Measurements from ENCODE around the gene TOPBP1.
"Not testable (repeated sequence)": the region's sequence is repeated elsewhere in the genome, so short reads cannot be mapped to it uniquely, and the experiment has no call there.

The TOPBP1 gene

GRCh38 chr3:133570937-133571320 is 90.8 kb downstream of the TOPBP1 start:
- peak; percentile 26 to 62 (median 50) for DNase-seq

- DNase-seq = no peak
Measured at GRCh38 chr3:133570139-133570936, 91.4 kb downstream of the TOPBP1 start.

GRCh38 chr3:133568294-133569014 is 93.3 kb downstream of the TOPBP1 start:
- peak; percentile 26 to 66 (median 48) for DNase-seq

- no peak for DNase-seq
Measured at GRCh38 chr3:133563816-133564215, 97.9 kb downstream of the TOPBP1 start.

- no peak for DNase-seq
Measured at GRCh38 chr3:133563186-133563591, 98.6 kb downstream of the TOPBP1 start.

GRCh38 chr3:133562376-133562775 is 99.4 kb downstream of the TOPBP1 start:
- no peak for DNase-seq

GRCh38 chr3:133561679-133562078 is 100.1 kb downstream of the TOPBP1 start:
- DNase-seq = peak; percentile 36 to 75 (median 65)

- not testable (repeated sequence) for DNase-seq
Measured at GRCh38 chr3:133551589-133551988, 110.2 kb downstream of the TOPBP1 start.

Measured in suppressor macrophage (primary cell).